HG03558 (cell line): ENCODE measurements around the gene PAPLN.
"Not testable (repeated sequence)": the region's sequence is repeated elsewhere in the genome, so short reads cannot be mapped to it uniquely, and the experiment has no call there.

Source experiments
- ATAC-seq: cut with Tn5 transposase; IDR thresholded peaks from one replicate; pipeline ENCODE4 v1.9.1; 2021; ENCODE audit warnings: moderate number of reproducible peaks; ENCODE audit not compliant: unreplicated experiment; ENCODE audit errors: extremely low read depth

The PAPLN gene, protein sequence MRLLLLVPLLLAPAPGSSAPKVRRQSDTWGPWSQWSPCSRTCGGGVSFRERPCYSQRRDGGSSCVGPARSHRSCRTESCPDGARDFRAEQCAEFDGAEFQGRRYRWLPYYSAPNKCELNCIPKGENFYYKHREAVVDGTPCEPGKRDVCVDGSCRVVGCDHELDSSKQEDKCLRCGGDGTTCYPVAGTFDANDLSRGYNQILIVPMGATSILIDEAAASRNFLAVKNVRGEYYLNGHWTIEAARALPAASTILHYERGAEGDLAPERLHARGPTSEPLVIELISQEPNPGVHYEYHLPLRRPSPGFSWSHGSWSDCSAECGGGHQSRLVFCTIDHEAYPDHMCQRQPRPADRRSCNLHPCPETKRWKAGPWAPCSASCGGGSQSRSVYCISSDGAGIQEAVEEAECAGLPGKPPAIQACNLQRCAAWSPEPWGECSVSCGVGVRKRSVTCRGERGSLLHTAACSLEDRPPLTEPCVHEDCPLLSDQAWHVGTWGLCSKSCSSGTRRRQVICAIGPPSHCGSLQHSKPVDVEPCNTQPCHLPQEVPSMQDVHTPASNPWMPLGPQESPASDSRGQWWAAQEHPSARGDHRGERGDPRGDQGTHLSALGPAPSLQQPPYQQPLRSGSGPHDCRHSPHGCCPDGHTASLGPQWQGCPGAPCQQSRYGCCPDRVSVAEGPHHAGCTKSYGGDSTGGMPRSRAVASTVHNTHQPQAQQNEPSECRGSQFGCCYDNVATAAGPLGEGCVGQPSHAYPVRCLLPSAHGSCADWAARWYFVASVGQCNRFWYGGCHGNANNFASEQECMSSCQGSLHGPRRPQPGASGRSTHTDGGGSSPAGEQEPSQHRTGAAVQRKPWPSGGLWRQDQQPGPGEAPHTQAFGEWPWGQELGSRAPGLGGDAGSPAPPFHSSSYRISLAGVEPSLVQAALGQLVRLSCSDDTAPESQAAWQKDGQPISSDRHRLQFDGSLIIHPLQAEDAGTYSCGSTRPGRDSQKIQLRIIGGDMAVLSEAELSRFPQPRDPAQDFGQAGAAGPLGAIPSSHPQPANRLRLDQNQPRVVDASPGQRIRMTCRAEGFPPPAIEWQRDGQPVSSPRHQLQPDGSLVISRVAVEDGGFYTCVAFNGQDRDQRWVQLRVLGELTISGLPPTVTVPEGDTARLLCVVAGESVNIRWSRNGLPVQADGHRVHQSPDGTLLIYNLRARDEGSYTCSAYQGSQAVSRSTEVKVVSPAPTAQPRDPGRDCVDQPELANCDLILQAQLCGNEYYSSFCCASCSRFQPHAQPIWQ

DNA sequence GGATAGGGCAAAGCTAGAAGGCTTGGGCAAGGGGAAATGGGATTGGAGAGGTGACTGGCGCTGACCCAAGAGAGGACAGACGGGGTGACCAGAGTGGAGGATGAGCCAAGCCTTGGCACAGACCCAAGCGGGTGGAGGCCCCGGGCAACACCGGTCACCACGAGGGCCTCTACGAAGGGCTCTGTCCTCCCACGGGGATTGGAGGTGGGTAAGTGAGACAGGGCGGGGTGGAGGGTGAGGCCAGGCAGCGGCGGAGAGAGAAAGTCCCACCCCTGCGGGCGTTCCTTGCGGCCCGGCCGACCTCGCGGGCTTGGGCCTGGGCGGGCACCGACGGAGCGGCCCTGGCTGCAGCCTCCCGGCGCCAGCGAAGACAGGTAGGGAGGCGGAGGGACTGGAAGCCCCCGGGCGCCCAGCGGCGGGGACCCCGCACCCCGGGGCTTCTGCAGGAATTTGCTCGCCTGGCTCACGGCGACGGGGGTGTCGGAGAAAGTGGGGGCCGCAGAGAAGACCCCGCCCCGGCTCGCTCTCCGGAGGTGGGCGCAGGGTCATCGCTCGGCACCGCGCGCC, at the start of gene PAPLN:
Gene PAPLN (plus strand): TSS at position 288 of the 567 bp plus-strand sequence. CDS start 2,273 bp downstream, outside the sequence.
- ATAC-seq: no peak

DNA sequence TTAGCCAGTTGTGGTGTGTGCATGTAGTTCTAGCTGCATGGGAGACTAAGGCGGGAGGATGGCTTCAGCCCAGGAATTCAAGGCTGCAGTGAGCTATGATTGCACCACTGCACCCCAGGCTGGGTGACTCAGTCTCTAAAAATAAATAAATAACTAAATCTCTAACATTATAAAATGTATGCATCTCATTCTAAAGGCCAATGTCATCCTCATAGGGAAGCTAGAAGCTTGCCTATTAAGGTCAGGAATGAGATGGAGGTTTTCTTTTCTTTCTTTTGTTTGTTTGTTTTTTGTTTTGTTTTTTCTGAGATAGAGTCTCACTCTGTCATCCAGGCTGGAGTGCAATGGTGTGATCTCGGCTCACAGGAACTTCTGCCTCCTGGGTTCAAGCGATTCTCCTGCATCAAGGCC, 48.8 kb upstream of the PAPLN start:
- ATAC-seq: no peak

DNA sequence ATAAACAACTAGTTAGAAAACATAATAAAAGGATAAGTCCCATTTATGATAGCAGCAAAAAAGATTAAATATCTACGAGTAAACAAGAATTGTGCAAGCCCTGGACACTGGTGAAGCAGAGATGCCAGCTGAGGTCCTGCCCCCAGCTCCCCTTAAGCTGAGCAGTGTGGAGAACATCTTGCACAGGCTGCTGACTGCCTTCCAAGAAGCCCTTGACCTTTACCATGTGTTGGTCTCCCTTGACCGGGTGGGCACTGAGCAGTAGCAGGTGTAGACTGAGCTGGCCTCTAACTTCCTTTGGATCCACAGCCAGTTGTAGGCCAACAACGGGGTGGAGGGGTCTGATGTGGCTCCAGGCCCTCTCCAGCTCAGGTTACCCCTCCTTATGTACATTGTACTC, 47.7 kb upstream of the PAPLN start:
- no peak for ATAC-seq

DNA sequence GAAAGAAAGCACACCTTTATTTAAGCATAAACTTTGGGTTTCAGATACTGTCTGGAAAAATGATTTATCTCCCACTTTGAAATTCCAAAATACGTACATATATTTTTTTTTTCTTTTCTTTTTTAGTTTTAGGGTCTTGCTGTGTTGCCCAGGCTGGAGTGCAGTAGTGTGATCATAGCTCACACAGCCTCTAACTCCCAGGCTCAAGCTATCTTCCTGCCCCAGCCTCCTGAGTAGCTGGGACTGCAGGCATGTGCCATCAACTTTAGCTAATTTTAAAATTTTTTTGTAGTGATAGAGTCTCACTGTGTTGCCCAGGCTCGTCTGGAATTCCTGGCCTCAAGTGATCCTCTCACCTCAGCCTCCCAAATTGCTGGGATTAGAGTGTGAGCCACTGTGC, 45.9 kb upstream of the PAPLN start:
- no peak for ATAC-seq

DNA sequence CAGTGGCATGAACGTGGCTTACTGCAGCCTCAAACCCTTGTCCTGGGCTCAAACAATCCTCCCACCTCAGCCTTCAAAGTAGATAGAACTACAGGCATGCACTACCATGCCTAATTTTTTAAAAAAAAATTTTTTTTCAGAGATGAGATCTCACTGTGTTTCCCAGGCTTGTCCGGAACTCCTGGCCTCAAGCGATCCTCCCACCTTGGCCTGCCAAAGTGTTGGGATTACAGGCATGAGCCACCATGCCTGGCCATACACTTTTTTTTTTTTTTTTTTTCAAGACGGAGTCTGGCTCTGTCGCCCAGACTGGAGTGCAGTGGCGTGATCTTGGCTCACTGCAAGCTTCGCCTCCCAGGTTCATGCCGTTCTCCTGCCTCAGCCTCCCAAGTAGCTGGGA, 43.0 kb upstream of the PAPLN start:
- ATAC-seq: not testable (repeated sequence)

DNA sequence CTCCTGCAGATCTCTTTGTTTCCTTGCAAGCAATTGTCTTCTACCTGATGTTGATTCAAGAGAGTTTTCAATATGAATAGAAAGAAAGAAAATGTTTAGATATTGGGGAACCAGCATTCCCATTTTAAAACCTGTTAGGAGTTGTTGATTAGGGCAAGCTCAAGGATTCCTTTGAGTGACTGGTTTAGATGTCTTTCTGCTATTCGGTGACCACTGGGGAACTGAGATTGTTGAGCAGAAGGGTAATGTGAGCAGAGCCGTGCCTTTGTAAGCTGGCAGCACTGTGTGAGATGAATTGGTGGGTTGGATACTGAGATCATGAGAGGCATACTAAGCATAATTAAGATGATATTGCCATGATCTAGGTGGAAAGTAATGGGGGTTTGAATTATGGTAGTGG, 39.1 kb upstream of the PAPLN start:
- no peak for ATAC-seq

DNA sequence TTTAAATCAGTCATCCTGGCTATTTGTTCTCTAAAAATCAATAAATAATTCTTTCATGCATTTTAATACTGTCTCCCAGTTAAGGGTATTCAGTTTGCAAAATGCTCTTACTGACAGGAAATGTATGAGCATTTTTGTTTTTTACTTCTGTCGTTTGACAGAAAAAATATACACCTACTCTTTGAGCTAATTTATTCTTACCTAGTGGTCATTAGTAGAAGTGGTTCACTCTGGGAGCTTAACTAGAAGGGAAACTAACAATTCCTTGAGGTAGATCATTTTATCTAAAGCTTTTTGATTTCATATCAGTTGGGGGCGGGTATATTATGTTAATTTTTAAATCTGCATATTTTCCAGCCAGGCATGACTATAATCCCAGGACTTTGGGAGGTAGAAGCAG, 33.8 kb upstream of the PAPLN start:
- no peak for ATAC-seq

DNA sequence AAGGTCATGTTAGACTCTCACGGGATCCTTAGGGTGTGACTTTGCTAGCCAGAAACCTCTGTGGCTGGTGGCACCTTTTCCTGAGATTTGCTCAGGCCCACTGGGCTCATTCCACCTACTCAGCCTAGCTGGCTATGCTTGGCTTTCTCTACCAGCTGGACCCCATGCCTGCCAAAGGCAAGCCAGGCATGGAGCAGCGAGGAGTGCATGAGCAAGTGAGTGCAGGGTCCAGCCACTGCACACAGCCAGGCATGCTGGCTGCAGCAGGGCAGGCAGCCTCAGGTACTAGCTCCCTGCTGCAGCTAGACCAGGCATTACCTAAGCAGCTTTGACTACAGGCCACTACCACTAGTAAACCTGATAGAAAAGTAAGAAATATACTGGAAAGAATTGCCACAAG, 29.7 kb upstream of the PAPLN start:
- no peak for ATAC-seq

DNA sequence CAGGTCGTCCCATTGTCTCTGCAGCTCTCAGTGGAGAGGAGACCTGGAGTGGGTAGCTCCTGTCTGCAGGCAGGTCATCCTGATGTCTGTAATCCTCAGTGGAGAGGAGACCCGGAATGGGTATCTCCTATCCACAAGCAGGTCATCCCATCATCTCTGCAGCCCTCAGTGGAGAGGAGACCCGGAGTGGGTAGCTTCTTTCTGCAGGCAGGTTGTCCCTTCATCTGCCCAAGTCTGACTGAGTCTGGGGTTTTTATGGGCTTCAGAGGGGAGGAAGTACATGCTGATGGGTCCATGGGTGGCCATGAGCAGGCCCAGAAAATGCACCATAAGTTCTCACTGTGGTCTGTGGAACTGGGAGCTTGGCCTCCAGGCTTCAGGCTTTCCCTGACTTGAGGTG, 28.9 kb upstream of the PAPLN start:
- ATAC-seq: no peak

DNA sequence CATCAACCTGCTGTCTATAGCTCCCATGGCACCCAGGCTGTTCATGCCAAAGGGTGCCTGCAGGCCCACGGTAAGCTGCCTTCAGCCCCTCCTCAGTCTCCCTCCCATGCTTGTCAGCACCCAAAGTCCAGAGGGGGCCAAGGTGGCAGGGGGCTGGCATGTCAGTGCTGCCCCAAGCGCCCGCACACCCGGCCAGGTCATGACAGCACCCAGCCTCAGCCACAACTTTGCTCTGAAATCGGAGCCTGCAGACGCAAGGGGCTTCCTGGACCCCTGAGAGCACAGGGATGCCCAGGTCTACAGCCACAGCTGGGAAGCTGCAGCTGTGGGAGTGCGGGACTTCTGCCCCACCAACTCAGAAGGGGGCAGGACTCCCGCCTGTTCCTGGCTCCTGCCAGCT, 28.5 kb upstream of the PAPLN start:
- no peak for ATAC-seq

DNA sequence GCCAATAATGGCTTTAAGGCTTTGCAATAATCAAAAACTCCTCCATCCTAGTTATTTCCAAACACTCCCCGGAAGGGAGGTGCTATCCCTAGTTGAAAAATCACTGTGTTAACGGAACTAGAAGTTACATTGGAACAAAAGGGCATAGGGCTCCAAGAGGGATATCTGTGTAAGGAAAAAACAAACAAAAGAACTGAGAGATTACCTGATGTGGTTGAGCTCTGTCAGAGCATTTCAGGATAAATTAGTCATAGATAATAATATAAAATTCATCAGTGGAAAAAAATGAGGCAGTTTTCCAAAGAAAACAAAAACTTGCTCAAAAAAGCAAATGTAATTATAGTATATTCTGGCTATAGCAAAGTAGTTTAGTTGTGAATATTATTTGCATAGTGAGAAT, 27.4 kb upstream of the PAPLN start:
- no peak for ATAC-seq

DNA sequence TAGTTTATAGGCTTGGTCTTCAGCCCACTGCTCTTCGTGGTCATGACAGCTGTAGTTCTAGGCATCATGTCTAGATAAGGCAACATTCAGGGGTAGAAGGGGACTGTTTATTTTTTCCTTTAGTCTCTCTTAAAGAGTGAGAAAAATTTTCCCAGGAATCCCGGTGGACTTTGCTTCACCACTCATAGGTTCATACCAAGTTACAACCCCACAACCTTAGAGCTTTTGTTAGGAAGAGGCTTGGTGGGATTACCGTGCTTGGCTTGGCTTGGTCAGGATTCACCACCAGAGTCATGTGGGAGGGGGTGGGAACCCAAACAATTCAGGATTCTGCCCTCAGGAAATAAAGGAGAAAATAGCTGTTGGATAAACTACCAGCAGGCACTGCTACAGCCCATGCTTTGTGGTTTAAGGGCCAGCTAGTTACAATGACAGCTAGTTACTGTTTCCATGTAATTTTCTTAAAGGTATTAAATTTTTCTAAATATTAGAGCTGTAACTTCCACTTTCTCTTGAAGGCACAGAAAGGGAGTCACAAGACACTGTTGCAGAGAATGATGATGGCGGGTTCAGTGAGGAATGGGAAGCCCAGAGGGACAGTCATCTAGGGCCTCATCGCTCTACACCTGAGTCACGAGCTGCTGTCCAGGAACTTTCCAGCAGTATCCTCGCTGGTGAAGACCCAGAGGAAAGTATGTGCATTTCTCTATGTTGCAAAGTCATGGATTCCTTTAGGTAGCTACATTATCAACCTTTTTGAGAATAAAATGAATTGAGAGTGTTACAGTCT, 25.9 kb upstream of the PAPLN start:
- no peak for ATAC-seq

DNA sequence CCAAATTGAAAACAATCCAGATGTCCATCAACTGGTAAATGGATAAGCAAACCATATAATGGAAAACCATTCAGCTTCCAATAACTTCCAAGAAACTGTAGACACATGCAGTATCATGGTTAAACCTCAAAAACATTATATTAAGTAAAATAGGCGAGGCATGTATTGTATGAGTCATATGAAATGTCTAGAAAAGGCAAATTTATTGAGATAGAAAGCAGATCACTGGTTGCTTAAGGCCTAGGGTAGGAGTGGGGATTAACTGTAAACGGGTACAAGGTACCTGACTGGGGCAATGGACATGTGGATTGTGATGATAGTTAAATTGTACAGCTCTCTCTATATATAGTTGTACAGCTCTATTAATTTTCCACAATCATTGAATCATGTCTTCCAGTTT, 21.3 kb upstream of the PAPLN start:
- no peak for ATAC-seq

DNA sequence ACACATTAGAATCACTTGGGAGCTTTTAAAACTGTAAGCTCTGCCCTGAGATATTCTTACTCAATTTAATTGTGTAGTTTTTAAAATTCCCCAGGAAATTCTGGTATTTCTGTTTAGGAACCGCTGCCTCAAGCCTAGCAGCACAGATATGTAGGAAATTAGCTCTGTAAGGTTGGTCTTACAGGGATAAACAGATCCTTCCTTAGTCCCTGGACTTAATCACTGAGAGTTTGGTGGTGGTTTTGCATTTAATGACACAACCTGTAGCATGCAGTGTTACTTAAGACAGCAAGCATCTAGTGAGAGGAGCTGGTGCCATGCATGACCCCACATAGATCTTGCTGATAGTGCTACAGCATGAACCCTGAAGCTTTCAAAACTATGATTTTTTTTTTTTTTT, 19.9 kb upstream of the PAPLN start:
- no peak for ATAC-seq

DNA sequence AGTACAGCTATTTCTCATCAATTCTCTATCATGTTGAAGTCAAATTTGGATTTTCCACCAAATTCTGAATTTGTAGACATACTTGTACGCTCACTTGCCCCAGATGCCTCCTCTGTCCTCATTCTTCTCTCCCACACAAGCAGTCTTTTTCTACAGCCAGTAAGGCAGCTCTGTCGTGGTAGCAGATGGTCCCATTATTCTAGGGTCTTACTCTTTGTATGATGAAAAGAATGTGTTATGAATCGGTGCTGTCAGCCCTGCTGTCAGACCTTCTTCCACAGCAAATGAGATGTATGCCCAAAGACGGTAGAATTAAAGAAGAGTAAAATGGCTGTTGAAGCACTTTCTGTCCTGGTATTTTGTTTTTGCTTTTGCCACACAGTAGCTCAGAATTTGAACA, 17.2 kb upstream of the PAPLN start:
- ATAC-seq: no peak

DNA sequence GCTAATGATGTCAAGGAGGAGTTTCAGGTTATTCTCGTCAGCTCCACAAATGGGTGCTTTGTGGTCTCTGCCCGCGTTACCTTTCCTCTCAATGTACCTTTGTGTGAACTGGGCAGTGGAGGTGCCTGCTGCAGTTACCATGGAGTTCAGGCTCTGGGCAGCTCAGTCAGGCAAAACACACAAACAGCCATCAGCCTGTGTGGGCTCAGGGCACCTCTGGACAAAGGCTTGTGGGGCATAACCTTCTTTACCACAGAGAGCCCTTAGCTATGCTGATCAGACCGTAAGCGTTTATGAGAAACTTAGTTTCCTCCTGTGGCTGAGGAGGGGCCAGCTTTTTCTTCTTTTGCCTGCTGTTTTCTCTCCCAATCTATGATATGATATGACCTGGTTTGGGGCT, 16.7 kb upstream of the PAPLN start:
- ATAC-seq: no peak

DNA sequence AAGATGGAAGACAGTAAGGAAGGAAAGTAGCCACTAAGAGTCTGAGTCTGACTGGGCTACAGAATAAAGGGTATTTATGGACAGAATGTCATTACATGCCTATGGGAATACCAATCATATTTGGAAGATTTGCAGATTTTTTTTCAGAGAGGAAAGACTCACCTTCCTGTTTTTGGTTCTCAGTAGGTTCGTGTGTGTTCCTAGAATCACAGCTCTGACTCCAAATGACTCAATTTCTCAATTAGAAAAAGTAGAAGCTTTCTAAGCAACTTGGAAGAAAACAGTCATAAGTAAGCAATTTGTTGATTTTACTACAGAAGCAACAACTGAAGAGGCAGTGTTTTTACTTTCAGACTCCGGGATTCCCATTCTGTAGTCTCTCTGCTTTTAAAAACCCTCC, 15.4 kb upstream of the PAPLN start:
- no peak for ATAC-seq

DNA sequence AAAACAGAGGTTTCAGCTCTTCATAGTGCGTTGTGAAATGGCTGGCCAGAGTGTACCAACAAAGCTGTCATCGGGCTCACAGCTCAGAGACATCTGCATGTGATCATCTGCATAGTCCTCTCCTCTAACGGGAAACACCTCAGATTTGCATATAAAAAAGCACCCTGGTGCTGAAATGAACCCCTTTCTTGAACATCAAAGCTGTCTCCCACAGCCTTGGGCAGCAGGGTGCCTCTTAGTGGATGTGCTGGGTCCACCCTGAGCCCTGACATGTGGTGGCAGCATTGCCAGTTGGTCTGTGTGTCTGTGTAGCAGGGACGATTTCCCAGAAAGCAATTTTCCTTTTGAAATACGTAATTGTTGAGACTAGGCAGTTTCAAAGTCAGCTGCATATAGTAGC, 14.3 kb upstream of the PAPLN start:
- ATAC-seq: no peak

DNA sequence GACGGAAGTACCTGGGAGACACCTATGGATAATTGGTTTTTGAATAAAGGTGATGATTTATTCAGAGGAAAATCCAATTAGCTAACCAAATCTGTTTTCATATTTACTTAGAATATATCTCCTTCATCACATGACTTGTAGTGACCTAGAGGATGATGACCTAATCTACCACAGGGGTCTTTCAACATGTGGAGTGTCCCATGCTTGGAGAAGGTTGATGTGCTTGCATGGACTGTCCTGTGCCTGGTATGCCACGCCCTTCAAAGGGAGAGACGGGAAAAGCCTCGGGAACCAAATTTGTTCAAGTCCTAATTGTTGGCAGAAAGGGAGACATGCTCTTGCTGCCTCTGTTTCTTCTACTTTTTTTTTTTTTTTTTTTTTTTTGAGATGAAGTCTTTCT, 11.8 kb upstream of the PAPLN start:
- ATAC-seq: no peak
